OCI-LY1 (cell line): Measurements from ENCODE around the gene GATA2.

Experiments used
- H2AFZ ChIP-seq: fragments of 200-600 bp; sonication (generic), shearing (Covaris generic); 2 replicates; pipeline ENCODE4 v1.6.0; 2014; ENCODE audit warnings: antibody characterized with exemption, mild to moderate bottlenecking, low read length
- H3F3A ChIP-seq: fragments of 200-600 bp; sonication (generic), shearing (Covaris generic); 2 replicates; pipeline ENCODE4 v1.6.0; 2014; ENCODE audit warnings: mild to moderate bottlenecking, antibody characterized with exemption, low read length, moderate library complexity; ENCODE audit not compliant: insufficient read depth
- H3K27ac ChIP-seq: fragments of 200-600 bp; sonication (generic); 2 replicates; pipeline ENCODE4 v1.5.1; 2014; ENCODE audit warnings: low read length, mixed run types, mild to moderate bottlenecking, low read depth; ENCODE audit not compliant: poor library complexity, severe bottlenecking
- H3K27me3 ChIP-seq: fragments of 200-600 bp; sonication (generic); 2 replicates; pipeline ENCODE4 v1.6.0; 2014; ENCODE audit warnings: antibody characterized with exemption, mild to moderate bottlenecking, low read length, moderate library complexity; ENCODE audit not compliant: insufficient read depth
- H3K36me3 ChIP-seq: fragments of 200-600 bp; sonication (generic); 2 replicates; pipeline ENCODE4 v1.6.1; 2014; ENCODE audit warnings: mild to moderate bottlenecking, antibody characterized with exemption, low read length, moderate library complexity, mixed read lengths; ENCODE audit not compliant: insufficient read depth
- H3K4me1 ChIP-seq: fragments of 200-600 bp; sonication (generic); 2 replicates; pipeline ENCODE4 v1.5.1; 2014; ENCODE audit warnings: mild to moderate bottlenecking, low read length, moderate library complexity; ENCODE audit not compliant: insufficient read depth, severe bottlenecking
- H3K4me2 ChIP-seq: fragments of 200-600 bp; sonication (generic), shearing (Covaris generic); 2 replicates; pipeline ENCODE4 v1.6.1; 2014; ENCODE audit warnings: low read length
- H3K4me3 ChIP-seq: fragments of 200-600 bp; sonication (generic); 2 replicates; pipeline ENCODE4 v1.5.1; 2014; ENCODE audit warnings: low read length, low read depth, mild to moderate bottlenecking, mixed read lengths; ENCODE audit not compliant: poor library complexity, severe bottlenecking
- H3K79me2 ChIP-seq: fragments of 200-600 bp; shearing (Covaris generic); 2 replicates; pipeline ENCODE4 v1.6.1; 2016; ENCODE audit warnings: mixed run types, low read length, mixed read lengths; ENCODE audit not compliant: insufficient read depth
- H3K9ac ChIP-seq: fragments of 200-600 bp; sonication (generic), shearing (Covaris generic); 2 replicates; pipeline ENCODE4 v1.6.1; 2014; ENCODE audit warnings: mild to moderate bottlenecking, low read length, mixed read lengths
- H3K9me2 ChIP-seq: fragments of 200-600 bp; sonication (generic), shearing (Covaris generic); 2 replicates; pipeline ENCODE4 v1.6.1; 2014; ENCODE audit warnings: low read depth, mild to moderate bottlenecking, low read length, mixed read lengths
- H3K9me3 ChIP-seq: fragments of 200-600 bp; shearing (Covaris generic); 2 replicates; pipeline ENCODE4 v1.6.1; 2014; ENCODE audit warnings: low read length, mixed read lengths
- H4K20me1 ChIP-seq: fragments of 200-600 bp; sonication (generic), shearing (Covaris generic); 2 replicates; pipeline ENCODE4 v1.6.0; 2016; ENCODE audit warnings: mild to moderate bottlenecking, low read length; ENCODE audit not compliant: insufficient read depth
- EZH2 ChIP-seq: fragments of 200-600 bp; sonication (generic), shearing (Covaris generic); IDR thresholded peaks from 2 replicates; pipeline ENCODE4 v1.8.0; 2017; ENCODE audit warnings: borderline replicate concordance, mixed run types, mild to moderate bottlenecking, antibody characterized with exemption, low read length, moderate library complexity, mixed read lengths
- TF ChIP-seq, protein P1 (sequence below): fragments of 200-600 bp; sonication (generic), shearing (Covaris generic); IDR thresholded peaks from 2 replicates; pipeline ENCODE4 v1.5.1; 2017; ENCODE audit warnings: mild to moderate bottlenecking, antibody characterized with exemption, low read length, moderate library complexity, mixed read lengths

GATA2 gene

DNA sequence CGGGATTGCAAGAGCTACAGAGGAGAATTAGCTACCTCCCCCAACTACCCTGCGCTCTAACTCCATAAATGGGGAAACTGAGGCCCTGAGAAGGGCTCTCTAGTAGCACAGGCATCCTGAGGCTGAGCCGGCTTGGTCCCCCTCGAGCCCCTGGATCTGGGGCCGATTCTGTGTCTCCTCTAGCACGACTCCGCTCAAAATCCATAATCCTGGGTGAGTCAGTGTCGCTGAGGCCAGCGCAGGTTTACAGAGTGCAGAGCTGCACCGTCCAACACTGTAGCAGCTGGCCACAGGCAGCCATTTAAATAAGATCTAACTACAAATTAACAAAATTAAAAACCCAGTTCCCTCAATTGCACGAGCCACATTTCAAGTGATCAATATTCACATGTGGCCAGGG lies 10.8 kb downstream of the GATA2 start:
- Histone ChIP-seq H3K4me3 (no peak overlapping the region), H3K27ac (no peak overlapping the region)

DNA sequence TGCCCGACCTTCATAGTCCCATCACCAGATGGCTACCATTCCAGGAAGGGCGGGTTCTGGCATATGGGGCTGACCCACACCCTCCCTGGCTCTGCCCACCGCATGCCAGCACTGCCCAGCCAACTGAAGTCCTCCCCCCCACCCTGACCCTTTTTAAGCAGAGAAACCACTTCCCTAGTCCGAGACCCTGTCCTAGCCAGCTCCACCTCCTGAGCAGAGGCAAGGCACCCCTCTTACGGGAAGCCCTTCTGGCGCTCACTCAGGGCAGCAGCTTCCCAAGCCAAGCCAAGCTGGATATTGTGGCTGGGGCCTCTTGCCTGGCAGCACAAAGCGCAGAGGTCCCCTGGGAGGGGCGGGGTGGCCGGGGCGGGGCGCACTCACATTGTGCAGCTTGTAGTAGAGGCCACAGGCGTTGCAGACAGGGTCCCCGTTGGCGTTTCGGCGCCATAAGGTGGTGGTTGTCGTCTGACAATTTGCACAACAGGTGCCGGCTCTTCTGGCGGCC lies 11.5 kb downstream of the GATA2 start:
- Histone ChIP-seq H3K9me2 (no peaks in the 10 kb centered on the region), H3K4me1 (no peaks in the 10 kb centered on the region), H3K27me3 (peaks cover 4% of the 10 kb centered on the region; the same call in 1 of the 2 replicates), H3K4me2 (no peak overlapping the region), H3F3A (no peaks in the 10 kb centered on the region), H3K36me3 (no peaks in the 10 kb centered on the region), H3K9me3 (no peaks in the 10 kb centered on the region), H2AFZ (no peak overlapping the region), H4K20me1 (no peaks in the 10 kb centered on the region), H3K27ac (no peak overlapping the region), H3K4me3 (no peak overlapping the region), H3K9ac (no peak overlapping the region), H3K79me2 (no peaks in the 10 kb centered on the region)
- TF ChIP-seq, protein P1, sequence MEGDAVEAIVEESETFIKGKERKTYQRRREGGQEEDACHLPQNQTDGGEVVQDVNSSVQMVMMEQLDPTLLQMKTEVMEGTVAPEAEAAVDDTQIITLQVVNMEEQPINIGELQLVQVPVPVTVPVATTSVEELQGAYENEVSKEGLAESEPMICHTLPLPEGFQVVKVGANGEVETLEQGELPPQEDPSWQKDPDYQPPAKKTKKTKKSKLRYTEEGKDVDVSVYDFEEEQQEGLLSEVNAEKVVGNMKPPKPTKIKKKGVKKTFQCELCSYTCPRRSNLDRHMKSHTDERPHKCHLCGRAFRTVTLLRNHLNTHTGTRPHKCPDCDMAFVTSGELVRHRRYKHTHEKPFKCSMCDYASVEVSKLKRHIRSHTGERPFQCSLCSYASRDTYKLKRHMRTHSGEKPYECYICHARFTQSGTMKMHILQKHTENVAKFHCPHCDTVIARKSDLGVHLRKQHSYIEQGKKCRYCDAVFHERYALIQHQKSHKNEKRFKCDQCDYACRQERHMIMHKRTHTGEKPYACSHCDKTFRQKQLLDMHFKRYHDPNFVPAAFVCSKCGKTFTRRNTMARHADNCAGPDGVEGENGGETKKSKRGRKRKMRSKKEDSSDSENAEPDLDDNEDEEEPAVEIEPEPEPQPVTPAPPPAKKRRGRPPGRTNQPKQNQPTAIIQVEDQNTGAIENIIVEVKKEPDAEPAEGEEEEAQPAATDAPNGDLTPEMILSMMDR: no peak
- TF ChIP-seq EZH2: no peak

More for the DNA sequence above, 10.8 kb downstream of the GATA2 start:
- no peaks in the 10 kb centered on the region for H3K9me2 ChIP-seq
- H3F3A ChIP-seq: no peaks in the 10 kb centered on the region
- TF ChIP-seq, protein P1: no peak
- TF ChIP-seq EZH2: no peak
- H3K4me1 ChIP-seq: no peaks in the 10 kb centered on the region
- no peaks in the 10 kb centered on the region for H4K20me1 ChIP-seq
- no peaks in the 10 kb centered on the region for H3K79me2 ChIP-seq
- H3K27me3 ChIP-seq: peaks cover 10% of the 10 kb centered on the region; the same call in 1 of the 2 replicates
- H3K9ac ChIP-seq: no peak overlapping the region
- H2AFZ ChIP-seq: no peak overlapping the region
- H3K36me3 ChIP-seq: no peaks in the 10 kb centered on the region
- H3K9me3 ChIP-seq: no peaks in the 10 kb centered on the region
- H3K4me2 ChIP-seq: no peak overlapping the region

DNA sequence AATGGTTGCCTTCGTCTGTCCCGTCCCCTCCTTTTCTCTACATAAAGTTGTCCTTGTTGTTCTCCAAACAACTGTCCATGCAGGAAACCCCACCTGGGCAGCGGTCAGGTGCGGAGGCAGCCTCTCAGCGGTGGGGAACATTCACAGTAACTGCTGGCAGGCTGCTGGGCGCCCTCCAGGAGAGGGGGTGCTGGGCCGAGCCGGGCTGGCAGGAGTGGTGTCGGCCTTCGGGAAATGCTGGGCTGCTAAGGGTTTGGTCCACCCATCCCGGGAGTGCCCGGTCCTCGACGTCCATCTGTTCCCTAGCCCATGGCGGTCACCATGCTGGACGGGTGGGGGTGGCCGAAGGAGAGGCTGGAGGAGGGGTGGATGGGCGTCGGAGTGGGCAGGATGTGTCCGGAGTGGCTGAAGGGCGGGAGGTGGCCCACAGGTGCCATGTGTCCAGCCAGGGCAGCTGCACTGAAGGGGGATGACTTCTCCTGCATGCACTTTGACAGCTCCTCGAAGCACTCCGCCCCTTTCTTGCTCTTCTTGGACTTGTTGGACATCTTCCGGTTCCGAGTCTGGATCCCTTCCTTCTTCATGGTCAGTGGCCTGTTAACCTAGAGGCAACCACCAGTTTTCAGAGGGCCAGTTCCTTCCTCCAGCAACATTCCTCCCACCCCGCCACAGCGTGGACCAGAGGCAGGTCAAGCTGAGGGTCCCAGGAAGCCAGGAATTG lies 12.1 kb downstream of the GATA2 start:
- H3K4me2 ChIP-seq: no peak overlapping the region
- no peak overlapping the region for H2AFZ ChIP-seq
- no peak for TF ChIP-seq EZH2
- TF ChIP-seq, protein P1: no peak
- H3K9me3 ChIP-seq: no peaks in the 10 kb centered on the region
- H4K20me1 ChIP-seq: no peaks in the 10 kb centered on the region
- H3K9ac ChIP-seq: no peak overlapping the region
- no peak overlapping the region for H3K4me3 ChIP-seq
- peaks cover 4% of the 10 kb centered on the region; the same call in 1 of the 2 replicates for H3K27me3 ChIP-seq
- H3K79me2 ChIP-seq: no peaks in the 10 kb centered on the region
- no peaks in the 10 kb centered on the region for H3K4me1 ChIP-seq
- H3F3A ChIP-seq: no peaks in the 10 kb centered on the region
- no peaks in the 10 kb centered on the region for H3K9me2 ChIP-seq
- no peak overlapping the region for H3K27ac ChIP-seq
- no peaks in the 10 kb centered on the region for H3K36me3 ChIP-seq
